ENCODE data around the gene MAGEA6.

DNA sequence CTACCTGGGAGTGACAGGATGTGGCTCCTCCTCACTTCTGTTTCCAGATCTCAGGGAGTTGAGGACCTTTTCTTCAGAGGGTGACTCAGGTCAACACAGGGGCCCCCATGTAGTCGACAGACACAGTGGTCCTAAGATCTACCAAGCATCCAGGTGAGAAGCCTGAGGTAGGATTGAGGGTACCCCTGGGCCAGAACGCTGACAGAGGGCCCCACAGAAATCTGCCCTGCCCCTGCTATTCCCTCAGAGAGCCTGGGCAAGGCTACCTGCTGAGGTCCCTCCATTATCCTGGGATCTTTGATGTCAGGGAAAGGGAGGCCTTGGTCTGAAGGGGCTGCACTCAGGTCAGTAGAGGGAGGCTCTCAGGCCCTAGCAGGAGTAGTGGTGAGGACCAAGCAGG, 34.4 kb downstream of the MAGEA6 start:
- no peak for TF ChIP-seq POLR2A (IDR thresholded peaks at IDR 0.05)
- TF ChIP-seq, protein P1, sequence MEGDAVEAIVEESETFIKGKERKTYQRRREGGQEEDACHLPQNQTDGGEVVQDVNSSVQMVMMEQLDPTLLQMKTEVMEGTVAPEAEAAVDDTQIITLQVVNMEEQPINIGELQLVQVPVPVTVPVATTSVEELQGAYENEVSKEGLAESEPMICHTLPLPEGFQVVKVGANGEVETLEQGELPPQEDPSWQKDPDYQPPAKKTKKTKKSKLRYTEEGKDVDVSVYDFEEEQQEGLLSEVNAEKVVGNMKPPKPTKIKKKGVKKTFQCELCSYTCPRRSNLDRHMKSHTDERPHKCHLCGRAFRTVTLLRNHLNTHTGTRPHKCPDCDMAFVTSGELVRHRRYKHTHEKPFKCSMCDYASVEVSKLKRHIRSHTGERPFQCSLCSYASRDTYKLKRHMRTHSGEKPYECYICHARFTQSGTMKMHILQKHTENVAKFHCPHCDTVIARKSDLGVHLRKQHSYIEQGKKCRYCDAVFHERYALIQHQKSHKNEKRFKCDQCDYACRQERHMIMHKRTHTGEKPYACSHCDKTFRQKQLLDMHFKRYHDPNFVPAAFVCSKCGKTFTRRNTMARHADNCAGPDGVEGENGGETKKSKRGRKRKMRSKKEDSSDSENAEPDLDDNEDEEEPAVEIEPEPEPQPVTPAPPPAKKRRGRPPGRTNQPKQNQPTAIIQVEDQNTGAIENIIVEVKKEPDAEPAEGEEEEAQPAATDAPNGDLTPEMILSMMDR (IDR thresholded peaks at IDR 0.05), result no peak
